ENCODE results near the gene ANKLE1. TPM values are rescaled to one million over a fixed set of nuclear protein-coding genes. Genes with fewer than 3 reads are reported as not detected.
A peak's percentile ranks its signal among the peaks of the same experiment; 100 is the strongest.

The ANKLE1 gene
- total RNA-seq, 2 donors from 2014 or later = 1.2 TPM; not detected in 1

GRCh38 chr19:17235971-17236777 is 45.5 kb upstream of the ANKLE1 start:
- Histone ChIP-seq H3K36me3 (peaks cover 12% of the 10 kb centered on the region), H3K4me3 (peak overlapping the region; percentile 76), H3K4me1 (ENCODE audit: control insufficient read depth in 1 of 2, low read depth in 2 of 2) (peaks cover 14 to 25% of the 10 kb centered on the region in 2 donors), H3K9me3 (no peaks in the 10 kb centered on the region), H3K27me3 (replicated peaks; ENCODE audit: insufficient read depth) (no peaks in the 10 kb centered on the region), H3K27ac (peak overlapping the region; percentile 53 to 64)
- ATAC-seq (ENCODE audit: insufficient number of reproducible peaks, low FRiP score, low read depth) (no peak), DNase-seq (ENCODE audit: low spot score) (no peak)
- no peak for TF ChIP-seq CTCF (IDR thresholded peaks at IDR 0.05)

- ATAC-seq (ENCODE audit: insufficient number of reproducible peaks, low FRiP score, low read depth) (no peak), DNase-seq (ENCODE audit: low spot score) (no peak)
- Histone ChIP-seq H3K4me3 (no peak overlapping the region), H3K9me3 (no peaks in the 10 kb centered on the region), H3K27me3 (replicated peaks; ENCODE audit: insufficient read depth) (no peaks in the 10 kb centered on the region), H3K4me1 (ENCODE audit: control insufficient read depth in 1 of 2, low read depth in 2 of 2) (peaks cover 20 to 33% of the 10 kb centered on the region in 2 donors), H3K27ac (peak overlapping the region; percentile 53 to 64), H3K36me3 (peaks cover 12% of the 10 kb centered on the region)
- TF ChIP-seq CTCF (IDR thresholded peaks at IDR 0.05) = no peak
Observed at GRCh38 chr19:17236811-17237543, 44.7 kb upstream of the ANKLE1 start.

- Histone ChIP-seq H3K27me3 (replicated peaks; ENCODE audit: insufficient read depth) (no peaks in the 10 kb centered on the region), H3K4me3 (no peak overlapping the region), H3K27ac (no peak overlapping the region), H3K4me1 (ENCODE audit: control insufficient read depth in 1 of 2, low read depth in 2 of 2) (peaks cover 29 to 43% of the 10 kb centered on the region in 2 donors), H3K9me3 (no peaks in the 10 kb centered on the region), H3K36me3 (peaks cover 12% of the 10 kb centered on the region)
- no peak for ATAC-seq (ENCODE audit: insufficient number of reproducible peaks, low FRiP score, low read depth)
- DNase-seq (ENCODE audit: low spot score) = no peak
- no peak for TF ChIP-seq CTCF (IDR thresholded peaks at IDR 0.05)
Observed at GRCh38 chr19:17237747-17238706, 43.7 kb upstream of the ANKLE1 start.

GRCh38 chr19:17240062-17240752 is 41.5 kb upstream of the ANKLE1 start:
- Histone ChIP-seq H3K4me3 (no peak overlapping the region), H3K4me1 (ENCODE audit: control insufficient read depth in 1 of 2, low read depth in 2 of 2) (peaks cover 26 to 42% of the 10 kb centered on the region in 2 donors), H3K27ac (peak overlapping the region in 1 of 2 donors; percentile 87), H3K27me3 (replicated peaks; ENCODE audit: insufficient read depth) (no peaks in the 10 kb centered on the region), H3K9me3 (no peaks in the 10 kb centered on the region), H3K36me3 (peaks cover 6% of the 10 kb centered on the region)
- ATAC-seq (ENCODE audit: insufficient number of reproducible peaks, low FRiP score, low read depth) (no peak), DNase-seq (ENCODE audit: low spot score) (no peak)
- no peak for TF ChIP-seq CTCF (IDR thresholded peaks at IDR 0.05)

Data from thoracic aorta (tissue), 2 donors.